ENCODE results near the gene GNGT1. TPM values are rescaled to one million over a fixed set of nuclear protein-coding genes. Genes with fewer than 3 reads are reported as not detected.
"Not testable (repeated sequence)": the region's sequence is repeated elsewhere in the genome, so short reads cannot be mapped to it uniquely, and the experiment has no call there.

GNGT1 gene
- total and polyA plus RNA-seq, 4 experiments from 2014 or later: not detected

DNA sequence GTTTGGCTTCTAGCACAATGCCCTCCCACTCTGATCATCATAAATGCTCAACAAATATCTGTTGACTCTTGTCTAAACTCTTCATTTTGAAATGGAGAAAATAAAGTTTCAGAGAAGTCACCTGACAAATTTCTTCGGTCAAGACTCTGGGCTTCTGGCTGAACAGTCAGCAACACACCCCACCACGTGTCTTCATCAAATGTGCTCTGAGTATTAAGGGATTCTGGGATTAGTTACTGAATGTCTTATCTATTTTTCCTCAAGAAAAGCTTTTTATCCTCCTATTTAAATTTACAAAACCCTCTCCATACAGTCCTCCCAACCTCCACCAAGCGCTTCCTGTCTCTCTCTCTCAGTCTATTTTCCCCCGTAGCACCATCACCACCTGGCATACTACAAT, 9.9 kb downstream of the GNGT1 start:
- H3K4me3 ChIP-seq (ENCODE audit: low read length in 2 of 2); H3K4me1 Mint-ChIP-seq; H3K4me1 ChIP-seq (ENCODE audit: insufficient read depth, low read length); intact Hi-C loops (cut with micrococcal nuclease); H3K9me3 ChIP-seq (ENCODE audit: control insufficient read depth in 1 of 2, low read length in 2 of 2); H3K27me3 ChIP-seq (ENCODE audit: insufficient read depth, low read length); H3K9me3 Mint-ChIP-seq; H3K36me3 ChIP-seq (ENCODE audit: insufficient read depth, low read length); H3K27ac ChIP-seq (ENCODE audit: low read depth, low read length); CTCF ChIA-PET (ENCODE audit: partially characterized antibody); DNase-seq; H3K27ac Mint-ChIP-seq; H3K36me3 Mint-ChIP-seq; POLR2A ChIA-PET (ENCODE audit: partially characterized antibody); H3K4me3 Mint-ChIP-seq: not testable (repeated sequence)
- H3K27me3 Mint-ChIP-seq: peaks cover 9 to 11% of the 10 kb centered on the region in 2 donors

DNA sequence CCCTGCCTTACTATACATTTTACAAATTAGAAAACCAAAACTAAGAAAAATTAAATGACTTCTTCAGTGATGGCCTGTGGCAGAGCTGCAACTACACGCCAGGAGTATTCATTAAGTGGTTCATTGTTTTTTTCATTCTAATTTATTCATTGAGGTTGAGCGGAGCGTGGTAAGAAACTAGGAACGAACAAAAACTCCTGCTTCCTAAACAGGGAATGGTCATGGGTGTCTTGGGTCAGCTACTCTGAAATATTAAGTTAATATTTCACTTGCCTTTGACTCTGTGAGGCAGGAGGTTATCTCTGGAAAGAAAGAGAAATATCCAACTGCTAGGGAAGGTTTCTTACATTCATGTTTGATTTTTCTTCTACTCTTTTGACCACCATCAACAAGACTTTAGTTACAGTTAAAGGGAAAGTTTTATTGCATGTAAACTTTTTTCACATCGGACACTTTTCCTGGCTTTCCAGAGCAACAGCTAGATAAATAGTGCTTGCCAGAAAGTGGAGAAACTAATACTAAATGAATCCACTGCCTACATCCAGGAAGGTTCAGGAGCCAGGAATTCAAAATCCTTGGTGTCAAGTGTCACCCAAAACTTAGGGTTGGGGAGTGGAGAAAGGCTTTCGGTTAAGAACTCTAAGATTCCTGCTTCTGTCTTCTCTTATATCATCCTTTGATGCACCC, 14.3 kb downstream of the GNGT1 start:
- Histone ChIP-seq H3K4me3 (ENCODE audit: low read length in 2 of 2) (no peak overlapping the region), H3K27ac (ENCODE audit: low read depth, low read length) (no peak overlapping the region), H3K27me3 (ENCODE audit: insufficient read depth, low read length) (peaks cover 6% of the 10 kb centered on the region), H3K9me3 (ENCODE audit: control insufficient read depth in 1 of 2, low read length in 2 of 2) (no peaks in the 10 kb centered on the region), H3K4me1 (ENCODE audit: insufficient read depth, low read length) (peaks cover 8% of the 10 kb centered on the region), H3K36me3 (ENCODE audit: insufficient read depth, low read length) (no peaks in the 10 kb centered on the region)
- Mint-ChIP-seq H3K27me3 (peaks cover 7 to 23% of the 10 kb centered on the region in 2 donors), H3K27ac (no peak overlapping the region), H3K9me3 (no peaks in the 10 kb centered on the region), H3K4me1 (peaks cover 0 to 1% (median under 1%) of the 10 kb centered on the region in 4 donors), H3K36me3 (no peaks in the 10 kb centered on the region), H3K4me3 (peak overlapping the region in 1 of 8 donors; percentile 59)
- intact Hi-C loops (cut with micrococcal nuclease): no loop called here
- ChIA-PET CTCF (ENCODE audit: partially characterized antibody) (no interaction called here), POLR2A (ENCODE audit: partially characterized antibody) (no interaction called here)
- DNase-seq: no peak

DNA sequence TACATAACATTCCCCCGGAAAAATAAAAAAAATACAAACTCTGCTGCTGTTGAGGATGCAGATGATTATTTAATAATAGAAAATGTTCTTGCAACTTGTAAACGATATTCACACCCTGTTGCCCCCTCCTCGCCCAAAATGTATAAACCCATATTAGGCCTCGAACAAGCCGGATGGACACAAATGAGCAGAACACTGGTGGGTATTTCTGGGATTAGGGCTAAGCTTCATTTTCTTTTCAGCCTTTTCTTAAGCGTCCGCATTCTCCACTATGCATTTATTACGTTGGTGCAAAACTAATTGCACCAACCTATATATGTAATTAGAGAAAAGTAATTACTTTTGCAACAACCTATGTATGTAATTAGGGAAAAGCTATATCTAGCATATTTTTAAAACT, 14.8 kb downstream of the GNGT1 start:
- POLR2A ChIA-PET (ENCODE audit: partially characterized antibody): no interaction called here
- H3K27me3 ChIP-seq (ENCODE audit: insufficient read depth, low read length): peaks cover 6% of the 10 kb centered on the region
- intact Hi-C loops (cut with micrococcal nuclease): no loop called here
- H3K9me3 Mint-ChIP-seq: no peaks in the 10 kb centered on the region
- H3K4me3 ChIP-seq (ENCODE audit: low read length in 2 of 2): no peak overlapping the region
- peaks cover 0 to 1% (median under 1%) of the 10 kb centered on the region in 4 donors for H3K4me1 Mint-ChIP-seq
- DNase-seq: no peak
- H3K27me3 Mint-ChIP-seq: peaks cover 7 to 23% of the 10 kb centered on the region in 2 donors
- CTCF ChIA-PET (ENCODE audit: partially characterized antibody): no interaction called here
- H3K4me1 ChIP-seq (ENCODE audit: insufficient read depth, low read length): peaks cover 8% of the 10 kb centered on the region
- no peak overlapping the region for H3K27ac ChIP-seq (ENCODE audit: low read depth, low read length)
- peak overlapping the region in 4 of 8 donors; percentile 40 to 71 (median 64) for H3K4me3 Mint-ChIP-seq
- H3K9me3 ChIP-seq (ENCODE audit: control insufficient read depth in 1 of 2, low read length in 2 of 2): no peaks in the 10 kb centered on the region
- no peak overlapping the region for H3K27ac Mint-ChIP-seq
- H3K36me3 Mint-ChIP-seq: no peaks in the 10 kb centered on the region
- no peaks in the 10 kb centered on the region for H3K36me3 ChIP-seq (ENCODE audit: insufficient read depth, low read length)

DNA sequence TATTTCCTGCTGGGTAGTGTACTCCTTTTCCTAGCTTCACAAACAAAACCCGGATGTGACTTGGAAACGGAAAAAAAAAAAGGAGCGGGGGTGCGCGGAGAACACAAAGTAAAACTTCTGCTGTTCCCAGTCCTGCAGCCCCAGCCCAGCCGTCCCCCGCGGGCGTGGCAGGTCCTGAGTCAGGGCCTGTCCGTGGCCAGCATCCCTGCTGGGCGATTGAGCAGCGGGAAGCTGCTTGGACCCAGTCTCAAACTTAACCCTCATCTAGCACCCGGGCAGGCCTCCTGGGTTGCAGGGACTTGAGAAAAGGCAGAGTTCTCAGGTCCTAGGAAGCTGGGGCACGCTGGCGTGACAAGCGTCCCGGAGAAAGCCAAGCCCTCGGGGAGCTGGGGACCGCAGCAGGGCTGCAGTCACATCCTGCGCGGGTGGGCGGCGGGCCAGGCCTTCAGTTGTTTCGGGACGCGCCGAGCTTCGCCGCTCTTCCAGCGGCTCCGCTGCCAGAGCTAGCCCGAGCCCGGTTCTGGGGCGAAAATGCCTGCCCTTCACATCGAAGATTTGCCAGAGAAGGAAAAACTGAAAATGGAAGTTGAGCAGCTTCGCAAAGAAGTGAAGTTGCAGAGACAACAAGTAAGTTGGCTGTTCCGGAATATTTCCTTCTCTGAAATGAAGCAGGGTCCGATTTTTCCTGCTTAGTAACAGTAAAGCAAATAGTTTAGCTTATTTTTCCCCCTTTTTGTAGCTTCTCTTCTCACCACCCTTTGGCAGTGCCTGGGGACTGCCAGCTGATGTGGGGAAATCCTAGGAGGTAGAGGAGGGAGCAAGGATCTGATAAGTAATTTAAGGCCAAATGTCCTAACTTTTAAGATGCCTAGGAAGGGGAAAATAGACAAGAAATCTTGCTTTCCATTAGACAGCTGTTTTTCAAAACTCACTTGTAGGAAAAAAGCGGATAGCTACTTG, 15.5 kb downstream of the GNGT1 start, which contains the start of gene GNG11:
TSS of gene GNG11 (plus strand) at position 129 of the 960 bp plus-strand sequence. CDS start at position 532, 403 bp downstream.
- H3K4me1 ChIP-seq (ENCODE audit: insufficient read depth, low read length): peaks cover 8% of the 10 kb centered on the region
- Mint-ChIP-seq H3K4me1 (peaks cover 0 to 1% (median under 1%) of the 10 kb centered on the region in 4 donors), H3K36me3 (no peaks in the 10 kb centered on the region), H3K27ac (no peak within 1 kb of the TSS), H3K27me3 (peaks cover 7 to 26% of the 10 kb centered on the region in 2 donors), H3K9me3 (no peaks in the 10 kb centered on the region), H3K4me3 (peak within 1 kb of the TSS; percentile 36 to 73 (median 60))
- H3K27ac ChIP-seq (ENCODE audit: low read depth, low read length): no peak within 1 kb of the TSS
- intact Hi-C loops (cut with micrococcal nuclease): no loop called here
- POLR2A ChIA-PET (ENCODE audit: partially characterized antibody): no interaction called here
- peaks cover 6% of the 10 kb centered on the region for H3K27me3 ChIP-seq (ENCODE audit: insufficient read depth, low read length)
- no peaks in the 10 kb centered on the region for H3K36me3 ChIP-seq (ENCODE audit: insufficient read depth, low read length)
- no peaks in the 10 kb centered on the region for H3K9me3 ChIP-seq (ENCODE audit: control insufficient read depth in 1 of 2, low read length in 2 of 2)
- peak in 2 of 5 donors; percentile 3 to 7 for DNase-seq
- CTCF ChIA-PET (ENCODE audit: partially characterized antibody): interaction anchor here (0.9 kb wide), 1 partner anchor 10 kb away, joined by 3 read pairs; no protein-coding TSS in a partner anchor
- peak within 1 kb of the TSS in 1 of 2 donors; percentile 19 for H3K4me3 ChIP-seq (ENCODE audit: low read length in 2 of 2)

DNA sequence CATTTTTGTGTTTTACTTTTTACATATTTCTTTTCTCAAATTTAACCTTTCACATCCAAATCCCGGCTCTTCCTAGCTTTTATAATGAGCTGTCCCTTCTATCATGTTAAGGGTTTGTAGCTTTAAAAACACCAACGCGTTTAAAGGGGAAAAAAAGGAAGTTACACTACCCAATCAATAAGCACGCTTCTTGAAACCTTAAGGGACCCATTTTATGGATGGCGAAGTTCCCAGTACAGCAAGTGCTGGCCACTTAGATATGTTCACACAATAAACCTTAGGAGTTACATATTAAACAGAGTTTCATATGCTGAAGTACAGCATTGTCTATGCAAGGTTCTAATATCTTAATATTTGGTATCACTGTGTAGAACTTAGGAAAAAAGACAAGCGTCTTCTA, 16.9 kb downstream of the GNGT1 start:
- H3K9me3 Mint-ChIP-seq: no peaks in the 10 kb centered on the region
- H3K4me1 Mint-ChIP-seq: peaks cover 0 to 1% (median under 1%) of the 10 kb centered on the region in 4 donors
- DNase-seq: no peak
- H3K36me3 ChIP-seq (ENCODE audit: insufficient read depth, low read length): no peaks in the 10 kb centered on the region
- peaks cover 9 to 26% of the 10 kb centered on the region in 2 donors for H3K27me3 Mint-ChIP-seq
- H3K36me3 Mint-ChIP-seq: no peaks in the 10 kb centered on the region
- H3K27ac Mint-ChIP-seq: no peak overlapping the region
- CTCF ChIA-PET (ENCODE audit: partially characterized antibody): no interaction called here
- H3K27ac ChIP-seq (ENCODE audit: low read depth, low read length): no peak overlapping the region
- H3K4me3 Mint-ChIP-seq: no peak overlapping the region
- no peaks in the 10 kb centered on the region for H3K9me3 ChIP-seq (ENCODE audit: control insufficient read depth in 1 of 2, low read length in 2 of 2)
- POLR2A ChIA-PET (ENCODE audit: partially characterized antibody): no interaction called here
- peaks cover 6% of the 10 kb centered on the region for H3K27me3 ChIP-seq (ENCODE audit: insufficient read depth, low read length)
- no peak overlapping the region for H3K4me3 ChIP-seq (ENCODE audit: low read length in 2 of 2)
- H3K4me1 ChIP-seq (ENCODE audit: insufficient read depth, low read length): peaks cover 8% of the 10 kb centered on the region
- intact Hi-C loops (cut with micrococcal nuclease): no loop called here

DNA sequence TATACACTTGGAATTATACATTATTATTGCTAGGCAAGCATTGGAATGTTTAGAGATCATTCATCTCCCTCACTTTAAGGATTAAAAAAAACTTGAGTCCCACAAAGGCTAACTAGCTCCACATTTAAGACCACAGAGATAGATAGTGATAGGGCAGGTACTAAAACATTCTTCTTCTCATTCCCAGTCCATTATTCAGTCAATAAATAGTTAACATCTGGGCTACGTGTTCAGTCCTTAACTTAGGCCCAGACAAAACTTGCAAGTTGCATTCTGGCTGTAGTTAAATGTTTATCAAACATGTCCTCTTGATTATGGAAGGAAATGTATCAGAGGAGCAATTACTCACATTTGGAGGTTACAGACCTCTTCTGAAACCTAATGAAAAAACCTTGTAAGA, 17.6 kb downstream of the GNGT1 start:
- POLR2A ChIA-PET (ENCODE audit: partially characterized antibody): no interaction called here
- Histone ChIP-seq H3K36me3 (ENCODE audit: insufficient read depth, low read length) (no peaks in the 10 kb centered on the region), H3K27ac (ENCODE audit: low read depth, low read length) (no peak overlapping the region), H3K9me3 (ENCODE audit: control insufficient read depth in 1 of 2, low read length in 2 of 2) (no peaks in the 10 kb centered on the region), H3K27me3 (ENCODE audit: insufficient read depth, low read length) (peaks cover 6% of the 10 kb centered on the region), H3K4me3 (ENCODE audit: low read length in 2 of 2) (no peak overlapping the region), H3K4me1 (ENCODE audit: insufficient read depth, low read length) (peaks cover 8% of the 10 kb centered on the region)
- no peaks in the 10 kb centered on the region for H3K36me3 Mint-ChIP-seq
- DNase-seq: no peak
- intact Hi-C loops (cut with micrococcal nuclease): no loop called here
- H3K27me3 Mint-ChIP-seq: peaks cover 11 to 27% of the 10 kb centered on the region in 2 donors
- H3K4me1 Mint-ChIP-seq: peaks cover 0 to 1% (median under 1%) of the 10 kb centered on the region in 4 donors
- no peaks in the 10 kb centered on the region for H3K9me3 Mint-ChIP-seq
- peak overlapping the region in 1 of 7 donors; percentile 10 for H3K27ac Mint-ChIP-seq
- no peak overlapping the region for H3K4me3 Mint-ChIP-seq
- CTCF ChIA-PET (ENCODE audit: partially characterized antibody): no interaction called here

DNA sequence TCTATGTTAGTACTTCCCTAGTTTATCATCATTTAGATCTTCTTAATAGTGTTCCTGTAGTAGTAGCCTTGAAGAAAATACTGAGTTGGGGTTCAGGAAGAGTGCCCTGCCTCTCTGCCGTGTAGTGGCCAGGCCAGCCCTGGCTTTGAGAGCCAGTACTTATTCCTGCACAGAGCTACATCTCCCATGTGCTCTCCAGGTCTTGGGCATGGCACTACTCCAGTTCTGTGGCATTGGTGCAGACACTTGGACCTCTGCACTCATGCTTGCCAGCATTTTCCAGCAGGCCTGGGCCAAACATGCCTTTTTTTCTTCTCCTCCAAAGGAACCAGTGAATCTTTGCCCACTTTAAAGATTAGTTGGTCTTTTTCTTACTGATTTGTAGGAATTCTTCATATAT, 20.4 kb downstream of the GNGT1 start:
- Histone ChIP-seq H3K27ac (ENCODE audit: low read depth, low read length) (no peak overlapping the region), H3K9me3 (ENCODE audit: control insufficient read depth in 1 of 2, low read length in 2 of 2) (no peaks in the 10 kb centered on the region), H3K4me1 (ENCODE audit: insufficient read depth, low read length) (peaks cover 6% of the 10 kb centered on the region), H3K4me3 (ENCODE audit: low read length in 2 of 2) (no peak overlapping the region), H3K36me3 (ENCODE audit: insufficient read depth, low read length) (no peaks in the 10 kb centered on the region), H3K27me3 (ENCODE audit: insufficient read depth, low read length) (no peaks in the 10 kb centered on the region)
- Mint-ChIP-seq H3K4me1 (peaks cover 0 to 1% (median under 1%) of the 10 kb centered on the region in 4 donors), H3K9me3 (no peaks in the 10 kb centered on the region), H3K36me3 (no peaks in the 10 kb centered on the region), H3K27me3 (peaks cover 6 to 20% of the 10 kb centered on the region in 2 donors), H3K27ac (no peak overlapping the region), H3K4me3 (no peak overlapping the region)
- ChIA-PET POLR2A (ENCODE audit: partially characterized antibody) (no interaction called here), CTCF (ENCODE audit: partially characterized antibody) (no interaction called here)
- intact Hi-C loops (cut with micrococcal nuclease): no loop called here
- no peak for DNase-seq

Data from CD4-positive, alpha-beta memory T cell (primary cell).